Activated CD4-positive, alpha-beta T cell treated with anti-CD3 and anti-CD28 coated beads, Interleukin-2, amount 50 U/mL, for 4 hours (primary cell): ENCODE data around the gene AMN.
A peak's percentile ranks its signal among the peaks of the same experiment; 100 is the strongest.
"Not testable (repeated sequence)": the region's sequence is repeated elsewhere in the genome, so short reads cannot be mapped to it uniquely, and the experiment has no call there.

ENCODE experiments used
- DNase-seq, 2 experiments: peaks; one replicate each; pipeline ENCODE4 v3.0.0-alpha.2; 2020

AMN gene

GRCh38 chr14:102914474-102915291 is 7.8 kb upstream of the AMN start:
- no peak for DNase-seq

GRCh38 chr14:102915292-102916110 is 7.0 kb upstream of the AMN start:
- DNase-seq: no peak

DNA sequence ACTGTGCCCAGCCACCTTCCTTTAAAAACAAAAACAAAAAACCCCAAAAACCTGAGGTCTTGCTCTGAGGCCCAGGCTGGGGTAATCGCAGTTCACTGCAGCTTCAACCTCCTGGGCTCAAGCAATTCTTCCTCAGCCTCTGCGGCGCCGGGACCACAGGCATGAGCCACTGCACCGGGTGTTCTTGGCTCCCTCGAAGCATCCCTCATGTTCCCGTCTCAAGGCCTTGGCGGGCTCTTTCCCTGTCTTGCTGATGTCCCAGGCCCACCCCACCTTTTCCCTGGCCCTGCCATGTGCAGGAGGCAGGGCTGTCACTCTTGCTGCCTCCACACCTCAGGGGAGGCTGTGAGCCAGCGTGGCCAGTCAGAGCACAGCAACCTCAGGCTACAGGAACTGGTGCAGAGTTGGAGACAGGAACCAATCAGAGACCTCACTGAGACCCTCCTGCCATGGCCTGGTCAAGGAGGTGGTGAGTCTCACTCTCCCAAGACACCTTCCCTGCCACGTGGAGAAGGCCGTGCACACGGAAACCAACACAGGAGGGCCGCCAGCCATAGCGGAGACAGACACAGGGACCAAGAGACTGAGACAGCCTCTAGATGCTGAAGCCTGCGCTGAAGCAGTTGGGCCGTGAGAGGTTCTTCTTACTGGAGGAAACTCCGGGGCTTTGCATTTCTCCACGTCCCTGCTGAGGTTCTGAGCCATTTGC is 6.0 kb upstream of the AMN start:
- no peak for DNase-seq

DNA sequence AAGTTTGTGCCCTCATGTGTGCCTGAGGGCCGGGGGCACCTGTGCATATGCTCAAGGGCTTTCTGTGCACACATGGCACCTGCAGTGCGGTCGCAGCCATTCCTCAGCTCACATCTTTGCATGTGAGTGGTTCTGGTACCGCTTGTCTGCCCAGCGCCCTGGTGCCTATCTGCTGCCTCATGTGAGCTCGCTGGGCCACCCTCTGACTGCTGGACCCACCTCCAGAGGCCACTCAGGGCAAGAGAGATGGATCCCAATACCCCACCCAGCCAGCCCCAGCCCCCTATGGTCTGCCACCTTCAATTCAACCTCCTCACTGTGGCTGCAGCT is 5.4 kb upstream of the AMN start:
- DNase-seq: no peak

- peak; percentile 44 to 58 for DNase-seq
These were observed 4.8 kb upstream of the AMN start for GRCh38 chr14:102917469-102918211.

DNA sequence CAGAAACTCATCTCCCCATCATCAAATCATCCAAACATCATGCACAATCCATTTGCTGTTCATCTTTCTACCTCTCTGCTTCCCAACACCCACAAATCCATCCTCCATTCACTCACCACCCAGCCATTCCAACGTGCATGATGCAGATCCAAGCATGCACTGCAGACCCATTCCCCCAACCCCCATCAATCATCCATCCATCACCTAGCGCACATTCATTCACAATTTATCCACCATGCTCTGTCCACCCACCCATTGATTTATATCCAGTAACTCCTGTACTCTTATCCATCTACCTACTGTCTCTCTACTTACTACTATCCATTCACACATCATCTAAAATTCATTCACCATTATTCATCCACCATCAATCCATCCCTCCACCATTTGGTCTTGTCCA is 4.0 kb upstream of the AMN start:
- no peak for DNase-seq

- DNase-seq: no peak
These were observed 2.0 kb upstream of the AMN start for GRCh38 chr14:102920273-102920997.

GRCh38 chr14:102920998-102921304 is 1.5 kb upstream of the AMN start:
- DNase-seq: no peak

- no peak for DNase-seq
These were observed 900 bp downstream of the AMN start for GRCh38 chr14:102923201-102923924.

GRCh38 chr14:102923925-102924486 is 1.5 kb downstream of the AMN start:
- no peak for DNase-seq

DNA sequence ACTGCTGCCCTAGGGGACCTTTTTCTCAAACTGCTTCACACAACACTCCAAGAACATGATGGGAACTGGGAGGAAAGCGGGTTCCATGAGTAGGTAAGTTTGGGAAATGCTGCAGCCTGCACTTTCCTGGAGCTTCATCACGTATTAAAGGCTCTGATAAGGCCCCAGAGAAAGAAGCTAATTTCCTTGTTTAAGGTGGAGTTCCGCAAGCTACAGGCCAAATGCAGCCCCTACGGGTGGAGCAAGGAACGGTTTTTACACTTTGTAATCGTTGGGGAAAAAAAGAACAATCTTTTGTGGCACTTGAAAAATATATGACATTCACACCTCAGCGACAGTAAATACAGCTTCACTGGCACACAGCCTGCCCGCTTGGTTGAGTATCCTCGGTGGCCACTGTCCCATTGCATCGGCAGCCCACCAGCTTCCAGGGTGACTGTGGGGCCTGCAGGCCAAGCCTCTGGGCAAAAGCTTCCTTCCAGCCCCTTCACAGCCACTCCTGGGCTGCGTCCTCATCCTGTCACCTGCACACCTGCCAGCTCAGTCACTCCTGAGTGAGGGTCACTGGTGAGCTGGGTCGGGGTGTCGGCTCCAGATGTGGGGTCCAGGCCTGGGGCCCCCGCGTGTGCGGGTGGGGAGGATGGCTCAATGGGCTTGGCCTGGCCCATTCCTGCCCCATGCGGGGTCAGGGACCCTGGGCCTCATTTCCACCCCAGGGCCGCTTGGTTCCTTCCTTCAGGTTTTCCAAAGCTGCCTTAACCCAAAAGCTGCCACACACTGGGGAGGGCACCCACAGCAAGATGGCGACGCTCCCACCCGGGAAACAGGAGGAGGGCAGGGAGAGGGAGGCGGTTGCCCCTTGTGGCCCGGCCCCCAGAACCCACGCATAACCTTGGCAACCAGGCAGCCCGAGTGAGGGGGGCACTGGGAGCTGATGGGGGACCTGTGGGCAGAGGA is 2.4 kb downstream of the AMN start:
- no peak for DNase-seq

GRCh38 chr14:102925646-102926045 is 3.2 kb downstream of the AMN start:
- DNase-seq: no peak

DNA sequence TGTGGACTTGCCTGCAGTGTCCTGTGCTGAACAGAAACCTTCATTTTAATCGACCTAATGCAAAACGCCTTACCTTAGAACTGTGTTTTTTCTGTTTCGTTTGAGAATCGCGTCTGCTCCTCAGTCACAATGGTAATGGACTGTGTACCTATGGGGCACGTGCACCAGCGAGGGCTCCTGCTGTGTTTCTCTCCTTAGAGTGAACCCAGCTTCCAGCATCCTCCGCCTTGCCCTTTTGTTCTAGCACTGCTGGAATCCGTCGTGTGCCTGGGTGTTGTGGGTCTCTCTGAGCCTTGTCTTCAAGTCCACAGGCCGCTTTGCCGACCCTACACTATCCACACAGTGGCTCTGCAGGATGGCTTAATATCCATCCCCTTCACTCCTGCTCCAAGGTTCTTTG is 3.6 kb downstream of the AMN start:
- no peak for DNase-seq

DNA sequence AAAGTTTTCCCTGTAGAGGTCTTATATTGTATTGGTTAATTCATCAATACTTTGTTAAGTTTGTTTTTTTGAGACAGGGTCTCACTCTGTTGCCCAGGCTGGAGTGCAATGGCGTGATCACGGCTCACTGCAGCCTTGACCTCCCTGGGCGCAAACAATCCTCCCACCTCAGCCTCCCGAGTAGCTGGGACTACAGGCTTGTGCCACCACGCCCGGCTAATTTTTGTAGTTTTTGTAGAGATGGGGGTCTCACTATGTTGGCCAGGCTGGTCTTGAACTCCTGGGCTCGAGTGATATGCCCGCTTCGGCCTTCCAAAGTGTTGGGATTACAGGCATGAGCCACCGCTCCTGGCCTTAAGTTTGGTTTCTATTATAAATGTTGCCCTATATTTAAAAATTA is 4.4 kb downstream of the AMN start:
- DNase-seq: not testable (repeated sequence)

DNA sequence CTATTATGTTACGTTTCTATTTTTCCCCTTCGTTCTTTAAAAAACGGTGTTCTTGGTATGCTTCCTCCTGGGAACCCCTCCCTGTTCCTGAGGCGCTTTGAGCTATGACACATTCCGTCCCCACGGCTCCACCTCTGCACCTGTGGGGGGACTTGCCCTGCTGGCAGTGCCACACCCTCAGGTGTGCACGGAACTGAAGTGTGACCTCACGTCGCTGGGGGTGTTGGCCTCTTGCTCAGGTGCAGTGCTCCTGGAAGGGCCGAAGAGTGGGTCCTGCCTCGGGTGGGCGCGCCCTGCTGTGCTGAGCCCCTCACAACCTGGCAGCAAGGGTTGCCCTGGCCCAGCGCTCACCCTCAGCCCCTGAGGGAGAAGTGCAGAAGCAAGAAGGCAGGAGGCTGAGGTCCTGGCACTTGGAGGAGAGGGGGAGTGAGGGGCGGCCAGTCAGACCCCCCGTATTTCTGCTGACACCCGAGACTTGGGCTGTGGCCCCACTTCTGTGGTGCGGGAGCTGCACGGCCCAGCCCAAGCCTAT is 4.9 kb downstream of the AMN start:
- DNase-seq: no peak

DNA sequence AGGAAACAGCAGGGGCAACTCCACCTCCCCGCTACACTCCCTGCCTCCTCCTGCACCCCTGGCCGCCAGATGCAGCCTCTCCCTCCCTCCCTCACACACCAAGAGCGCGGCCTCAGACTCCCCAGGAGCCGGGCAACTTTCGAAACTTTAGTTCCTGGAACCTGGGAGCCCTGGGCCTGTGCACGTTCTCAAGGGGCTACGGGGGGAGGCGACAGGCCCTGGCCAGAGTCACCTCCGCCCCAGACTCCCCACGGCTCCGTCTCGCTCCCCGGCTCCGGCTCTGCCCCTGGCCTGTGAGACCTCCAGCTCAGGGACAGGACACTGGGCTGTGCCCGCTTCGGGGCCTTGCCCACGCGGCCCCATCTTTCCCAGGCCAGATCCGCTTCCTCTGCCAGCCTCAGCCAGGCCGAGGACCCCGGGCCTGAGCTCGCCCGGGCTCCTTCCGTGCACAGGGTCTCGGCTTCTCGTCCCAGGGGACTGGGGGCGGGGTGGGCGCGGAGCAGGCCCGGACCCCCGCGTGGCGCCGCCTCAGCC is 5.5 kb downstream of the AMN start:
- DNase-seq: no peak

GRCh38 chr14:102928412-102929240 is 6.2 kb downstream of the AMN start:
- peak; percentile 70 to 72 for DNase-seq

GRCh38 chr14:102929241-102930137 is 7.0 kb downstream of the AMN start:
- DNase-seq: no peak
